Right ventricle myocardium inferior (tissue), 1 donor: ENCODE data around the gene COBL. TPM values are rescaled to one million over a fixed set of nuclear protein-coding genes. Genes with fewer than 3 reads are reported as not detected.

ENCODE experiments used
- ATAC-seq: fragments of 200-7000 bp; cut with Tn5 transposase; one replicate; pipeline ENCODE4 v1.9.1; 2020; ENCODE audit warnings: mild to moderate bottlenecking, moderate library complexity
- DNase-seq: peaks from one replicate; pipeline ENCODE4 v3.0.0; 2021; ENCODE audit errors: missing footprints
- intact Hi-C: fragments of 100-400 bp; cut with DNase I; formaldehyde crosslinking; loops from one replicate; pipeline ENCODE4 v1.11.0; 2022
- total RNA-seq: library from RNA; stranded (reverse); fragmentation: NEBNext Ultra II Directional; extraction: Animal tissue kit (Norgen Biotek cat#: 25700); gene quantifications from one replicate; pipeline ENCODE4 v1.2.1, GENCODE V29; 2021
- donor health status: DM: no; HTN: yes; CAD: no; lungs with severe emphysema.

COBL gene
- total RNA-seq, 1 donor from 2014 or later, result 88.3 TPM

GRCh38 chr7:51019191-51019844 is 297.3 kb downstream of the COBL start:
- no peak for ATAC-seq
- no peak for DNase-seq
- intact Hi-C loops, result no loop called here

GRCh38 chr7:51017576-51018535 is 298.8 kb downstream of the COBL start:
- no peak for DNase-seq
- intact Hi-C loops, result no loop called here
- ATAC-seq, result no peak

- DNase-seq, result no peak
- ATAC-seq, result no peak
- intact Hi-C loops, result no loop called here
These were observed 300.1 kb downstream of the COBL start for GRCh38 chr7:51016546-51016945.

- ATAC-seq (no peak), DNase-seq (peak; percentile 28)
These were observed 301.0 kb downstream of the COBL start for GRCh38 chr7:51015581-51015980.

GRCh38 chr7:51014811-51015210 is 301.8 kb downstream of the COBL start:
- ATAC-seq, result no peak
- intact Hi-C loops, result no loop called here
- peak; percentile 43 for DNase-seq

More at GRCh38 chr7:51015581-51015980, 301.0 kb downstream of the COBL start:
- intact Hi-C loops, result no loop called here

- intact Hi-C loops, result no loop called here
- ATAC-seq, result no peak
- DNase-seq, result peak; percentile 54
These were observed 302.6 kb downstream of the COBL start for GRCh38 chr7:51013861-51014511.

GRCh38 chr7:51013218-51013786 is 303.3 kb downstream of the COBL start:
- DNase-seq (peak; percentile 47), ATAC-seq (peak; percentile 22)
- intact Hi-C loops, result no loop called here

- intact Hi-C loops, result no loop called here
- DNase-seq, result peak; percentile 57
- no peak for ATAC-seq
These were observed 303.9 kb downstream of the COBL start for GRCh38 chr7:51012569-51013217.

- ATAC-seq (no peak), DNase-seq (peak; percentile 66)
- intact Hi-C loops, result no loop called here
These were observed 304.8 kb downstream of the COBL start for GRCh38 chr7:51011710-51012350.

GRCh38 chr7:51010534-51010933 is 306.1 kb downstream of the COBL start:
- no peak for ATAC-seq
- DNase-seq, result no peak
- intact Hi-C loops, result no loop called here

- ATAC-seq (peak; percentile 45), DNase-seq (no peak)
- intact Hi-C loops, result no loop called here
These were observed 306.7 kb downstream of the COBL start for GRCh38 chr7:51009716-51010496.

GRCh38 chr7:51007551-51008505 is 308.8 kb downstream of the COBL start:
- DNase-seq (no peak), ATAC-seq (no peak)
- intact Hi-C loops, result no loop called here

GRCh38 chr7:51006483-51007235 is 309.9 kb downstream of the COBL start:
- no peak for DNase-seq
- intact Hi-C loops, result no loop called here

GRCh38 chr7:51005074-51005473 is 311.5 kb downstream of the COBL start:
- ATAC-seq (no peak), DNase-seq (no peak)
- intact Hi-C loops, result no loop called here

More at GRCh38 chr7:51006483-51007235, 309.9 kb downstream of the COBL start:
- no peak for ATAC-seq

- DNase-seq (no peak), ATAC-seq (no peak)
- intact Hi-C loops, result no loop called here
These were observed 315.7 kb downstream of the COBL start for GRCh38 chr7:51000956-51001355.
